Activated CD8-positive, alpha-beta memory T cell treated with anti-CD3 and anti-CD28 coated beads, Interleukin-2, amount 50 U/mL, for 1 hour (primary cell): Measurements from ENCODE around the gene MICAL1.

Experiments used
- DNase-seq: peaks from one replicate; pipeline ENCODE4 v3.0.0-alpha.2; 2020; ENCODE audit errors: extremely low read depth

Gene MICAL1

GRCh38 chr6:109455437-109456110 is at the start of gene MICAL1:
TSS of gene MICAL1 (minus strand) at chr6:109455772. CDS start at chr6:109454196, 1,576 bp downstream.
- DNase-seq = no peak

DNA sequence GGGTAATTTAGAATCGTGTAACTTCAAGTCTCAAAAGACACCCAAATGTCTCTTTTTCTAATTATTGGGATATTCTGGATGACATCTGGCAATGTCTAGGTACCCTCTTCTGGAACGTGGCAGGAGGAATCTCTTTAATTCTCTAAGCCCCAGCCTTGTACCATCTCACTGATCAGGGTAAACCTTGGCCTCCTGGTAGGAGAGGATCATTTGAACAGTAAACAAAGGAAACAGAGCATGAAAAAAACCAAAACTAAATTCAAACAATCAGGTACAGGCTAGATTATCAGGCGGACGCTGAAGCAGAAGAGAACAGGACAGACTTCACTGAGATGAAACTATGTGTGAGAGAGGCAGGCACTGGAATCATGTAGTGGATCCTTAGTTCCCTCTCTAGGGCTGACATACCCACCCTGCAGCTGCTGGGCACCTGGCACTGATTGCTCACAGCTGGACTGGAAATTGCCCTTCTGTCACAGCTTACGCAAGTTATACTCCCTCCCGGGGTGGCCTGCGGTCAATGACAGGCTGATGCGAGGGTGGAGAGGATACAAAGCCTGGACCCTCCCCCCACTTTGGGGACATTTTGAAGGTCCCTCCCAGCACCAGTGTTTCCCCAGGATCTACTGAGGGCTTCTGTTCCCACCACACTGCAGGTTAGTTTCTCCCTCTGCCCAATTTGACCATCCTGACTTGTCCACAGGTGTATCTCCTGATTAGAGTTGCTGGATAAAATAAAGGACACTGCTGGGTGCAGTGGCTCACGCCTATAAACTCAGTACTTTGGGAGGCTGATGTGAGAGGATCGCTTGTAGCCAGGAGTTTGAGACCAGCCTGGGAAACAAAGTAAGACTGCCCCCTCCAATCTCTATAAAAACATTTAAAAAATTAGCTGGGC is 48.0 kb upstream of the MICAL1 start:
- DNase-seq = no peak

- no peak for DNase-seq
Observed at GRCh38 chr6:109498936-109499335, 43.4 kb upstream of the MICAL1 start.

DNA sequence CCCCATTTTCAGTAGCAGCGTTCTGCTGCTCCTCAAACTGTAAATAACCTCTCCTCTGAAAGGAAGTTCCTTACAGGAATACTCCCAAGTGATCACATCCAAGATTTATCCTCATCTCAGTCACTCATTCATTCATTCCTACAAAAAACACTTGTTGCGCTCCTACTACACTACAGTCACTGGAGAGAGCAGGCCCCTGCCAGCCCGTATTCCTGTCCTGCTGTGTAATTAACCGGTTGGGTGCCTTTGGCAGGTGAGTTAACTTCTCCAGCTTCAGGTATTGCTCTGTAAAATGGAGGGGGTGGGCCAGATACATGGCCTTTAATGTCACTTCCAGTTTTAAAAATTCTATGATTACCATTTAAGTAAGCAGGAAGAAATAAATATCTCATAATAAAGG is 42.5 kb upstream of the MICAL1 start:
- no peak for DNase-seq

- DNase-seq = no peak
Observed at GRCh38 chr6:109496036-109496772, 40.6 kb upstream of the MICAL1 start.

DNA sequence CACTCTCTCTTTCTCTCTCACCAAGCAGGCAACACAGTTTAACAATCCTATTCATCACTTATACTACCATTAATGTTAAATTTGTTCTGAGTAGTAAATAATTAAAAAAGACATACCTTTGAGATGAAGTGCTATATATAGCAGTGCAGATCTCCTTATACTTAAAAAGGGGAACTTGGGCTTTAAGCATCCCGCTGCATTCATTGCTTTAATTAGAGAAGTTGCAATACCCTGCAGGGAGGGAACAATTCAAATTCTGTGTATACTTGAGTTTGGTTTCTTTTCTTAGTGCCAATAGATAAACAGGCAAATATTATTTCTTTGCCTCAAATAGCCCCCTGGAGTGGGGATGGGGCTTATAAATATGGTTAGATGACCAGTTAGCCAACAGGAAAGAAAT is 38.3 kb upstream of the MICAL1 start:
- no peak for DNase-seq

- no peak for DNase-seq
Observed at GRCh38 chr6:109491207-109491938, 35.8 kb upstream of the MICAL1 start.

DNA sequence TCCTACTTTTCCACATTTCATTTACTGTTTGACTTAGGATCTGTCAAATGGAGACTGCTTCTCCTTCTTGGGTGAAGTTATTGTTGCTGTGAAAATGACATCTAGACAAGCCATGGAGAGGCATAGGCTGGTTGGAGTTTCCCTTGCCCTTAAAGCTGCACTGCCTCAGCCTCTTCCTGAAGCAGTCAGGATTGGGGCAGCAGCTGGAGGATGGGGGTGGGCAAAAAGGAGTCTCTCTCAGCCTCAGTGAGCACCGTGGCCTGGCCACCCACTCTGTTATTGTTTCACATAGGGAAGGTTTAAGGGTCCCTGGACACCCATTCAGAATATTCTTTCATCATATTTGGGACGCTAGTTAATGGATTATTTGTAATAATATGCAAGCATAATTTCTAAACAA is 35.1 kb upstream of the MICAL1 start:
- no peak for DNase-seq

DNA sequence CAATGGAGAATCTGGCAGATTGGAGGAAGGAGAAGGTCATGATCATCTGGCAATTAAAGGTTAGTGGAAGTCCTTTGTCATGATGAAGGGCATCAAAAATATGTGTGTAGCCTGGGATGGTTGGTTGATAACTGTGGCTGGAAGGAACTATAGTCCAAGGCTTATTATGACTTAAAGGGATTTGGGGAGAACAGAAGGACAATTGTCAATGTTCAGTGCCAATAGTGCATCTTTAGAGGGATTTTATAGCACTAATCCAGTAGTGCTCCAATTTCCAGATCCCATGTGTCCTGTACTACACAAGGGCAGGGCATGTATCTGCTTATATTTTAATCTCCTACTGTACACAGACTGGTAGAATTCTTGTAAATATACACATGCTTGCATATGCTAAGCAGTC is 32.4 kb upstream of the MICAL1 start:
- DNase-seq = no peak

GRCh38 chr6:109486068-109486467 is 30.5 kb upstream of the MICAL1 start:
- DNase-seq = no peak

GRCh38 chr6:109485266-109485935 is 29.8 kb upstream of the MICAL1 start:
- DNase-seq = no peak

DNA sequence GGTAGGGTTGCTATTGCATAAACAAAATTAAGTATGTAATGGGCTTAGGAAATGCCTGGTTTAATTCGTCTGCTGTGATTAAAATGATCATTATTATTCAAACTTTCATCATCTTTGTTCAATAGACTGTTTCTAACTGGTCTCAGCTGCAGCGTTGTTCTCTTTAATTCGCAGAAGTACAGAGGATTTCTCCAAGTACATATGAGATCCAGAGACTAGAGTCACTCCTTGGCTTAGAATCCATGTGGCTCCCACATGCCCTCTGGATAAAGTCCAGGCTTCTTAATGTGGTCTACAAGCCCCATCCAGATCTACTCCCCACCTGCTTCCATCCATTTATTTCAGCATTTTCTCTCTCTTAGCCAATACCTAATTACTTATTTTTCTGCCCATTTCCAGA is 28.6 kb upstream of the MICAL1 start:
- DNase-seq = no peak

DNA sequence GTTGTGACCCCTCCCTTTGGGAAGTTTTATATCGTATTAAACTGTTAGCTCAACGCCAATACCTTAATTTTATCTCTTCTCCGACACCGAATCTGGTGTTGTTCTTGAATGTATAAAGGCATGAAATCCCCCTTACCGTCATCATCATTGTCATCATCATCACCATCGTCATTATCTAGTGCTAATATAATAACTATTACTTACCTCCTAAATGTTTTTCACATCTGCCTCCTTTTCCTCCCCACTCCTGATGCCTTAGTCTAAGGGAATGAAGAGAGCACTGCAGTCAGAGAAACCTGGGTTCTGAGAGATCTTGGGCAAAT is 28.1 kb upstream of the MICAL1 start:
- no peak for DNase-seq

DNA sequence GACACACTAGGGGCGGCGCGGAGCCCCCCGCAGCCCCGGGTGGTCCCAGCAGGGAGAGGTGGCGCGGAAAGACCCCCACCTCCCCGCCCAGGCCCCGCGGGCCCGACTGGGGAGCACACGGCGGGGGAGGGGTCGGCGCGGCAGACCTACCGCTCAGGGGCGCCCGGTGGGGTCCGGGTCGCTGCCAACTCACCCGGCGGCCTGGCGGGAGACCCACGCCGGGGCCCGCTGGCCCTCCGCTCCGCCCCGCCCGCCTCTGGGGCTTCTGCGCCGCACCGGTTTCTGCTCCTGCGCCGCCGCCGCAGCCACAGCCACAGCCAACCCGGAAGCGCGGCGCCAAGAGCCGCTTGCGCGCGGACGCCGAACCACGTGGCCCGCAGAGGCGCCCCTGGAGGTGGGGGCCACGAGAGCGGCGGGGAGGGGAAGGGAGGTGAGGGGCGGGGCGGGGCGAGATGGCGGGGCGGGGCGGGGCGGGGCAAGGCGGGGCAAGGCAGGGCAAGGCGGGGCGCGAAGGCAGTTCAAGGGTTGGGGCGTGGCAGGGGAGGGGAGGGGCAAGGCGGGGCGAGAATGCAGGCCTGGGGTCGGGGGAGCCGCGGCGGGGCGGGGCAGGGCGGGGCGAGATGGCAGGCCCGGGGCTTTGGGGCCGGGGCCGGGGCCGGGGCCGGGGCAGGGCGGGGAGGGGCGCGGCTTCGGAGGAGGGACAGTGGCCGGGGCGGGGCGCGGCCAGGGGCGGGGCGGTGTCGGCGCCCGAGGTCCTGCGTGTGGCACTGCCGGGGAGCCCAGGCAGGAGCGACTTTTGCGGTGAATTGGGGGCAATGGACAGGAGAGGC is 27.5 kb upstream of the MICAL1 start, which contains the start of gene ZBTB24:
ZBTB24 (minus strand) TSS at position 315 of the 830 bp plus-strand sequence. CDS start 1,193 bp downstream, outside the sequence.
- DNase-seq = peak; percentile 74

DNA sequence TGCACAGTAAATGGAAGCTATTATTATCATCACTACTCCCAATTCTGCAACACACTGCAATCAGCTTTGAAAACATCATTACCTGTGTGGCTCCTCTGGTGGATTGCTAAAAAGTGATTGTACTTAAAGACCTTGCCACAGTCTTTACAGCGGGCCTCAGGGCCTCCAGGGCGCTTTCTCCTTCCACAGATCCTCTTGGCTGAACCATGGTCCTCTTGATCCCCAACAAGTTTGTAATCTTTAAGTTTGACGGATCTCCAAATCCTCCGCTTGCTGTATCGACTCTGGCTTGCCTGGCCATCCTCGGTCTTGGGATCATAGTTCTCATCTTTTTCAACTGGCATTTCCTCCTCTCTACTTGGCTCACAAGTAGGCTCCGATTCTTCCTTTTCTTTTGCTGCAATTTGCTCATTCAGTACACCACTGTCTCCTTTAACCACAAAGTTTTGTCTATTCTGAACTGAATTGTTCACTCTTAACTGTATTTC is 25.5 kb upstream of the MICAL1 start:
- DNase-seq = no peak

GRCh38 chr6:109478841-109479624 is 23.5 kb upstream of the MICAL1 start:
- DNase-seq = no peak

DNA sequence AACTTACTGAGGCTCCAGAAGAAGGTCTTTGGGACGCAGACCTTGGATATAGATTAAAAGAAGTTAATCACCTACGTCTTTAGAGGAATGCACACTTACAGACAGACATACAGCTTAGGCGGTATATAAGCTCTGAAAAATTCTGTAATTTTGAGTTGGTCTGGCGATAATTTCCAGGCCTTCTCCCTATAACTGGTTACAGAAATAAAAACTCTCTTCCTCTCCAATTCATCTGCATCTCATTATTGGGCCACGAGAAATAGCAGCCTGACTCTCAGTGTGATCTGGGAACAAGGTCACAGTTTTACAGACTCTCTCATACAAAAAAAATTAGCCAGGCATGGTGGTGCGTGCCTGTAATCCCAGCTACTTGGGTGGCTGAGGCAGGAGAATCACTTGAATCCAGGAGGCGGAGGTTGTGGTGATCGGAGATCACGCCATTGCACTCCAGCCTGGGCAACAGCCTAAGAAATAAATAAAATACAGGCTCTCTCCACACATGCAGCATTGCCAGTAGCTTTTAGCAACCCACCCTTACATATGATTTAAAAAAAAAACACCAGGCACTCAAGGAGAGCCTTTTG is 22.7 kb upstream of the MICAL1 start:
- DNase-seq = no peak

DNA sequence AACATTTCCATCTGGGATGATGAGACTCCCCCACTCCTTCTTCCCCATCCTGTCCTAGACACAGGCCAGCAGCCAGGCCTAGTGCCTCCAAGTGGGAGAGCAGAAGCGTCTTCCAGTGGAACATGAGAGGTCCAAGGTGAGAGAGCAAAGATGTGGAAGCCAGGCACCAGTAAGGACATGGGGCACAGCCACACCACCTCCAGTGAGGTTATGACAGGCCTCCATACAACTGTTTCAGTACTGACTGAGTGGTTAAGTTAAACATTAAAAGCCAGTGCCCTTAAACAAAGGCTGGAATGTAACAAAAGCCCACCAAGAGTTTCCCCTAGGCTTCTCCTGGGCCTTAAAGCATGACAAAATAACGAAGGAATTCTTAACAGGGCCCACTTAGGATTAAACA is 22.2 kb upstream of the MICAL1 start:
- no peak for DNase-seq

GRCh38 chr6:109477184-109477583 is 21.6 kb upstream of the MICAL1 start:
- DNase-seq = no peak
